ENCODE results near the gene JMY.

Gene JMY

GRCh38 chr5:79225441-79225840 lies 10.5 kb upstream of the JMY start:
- Histone ChIP-seq H3K4me1 (ENCODE audit: insufficient read depth, poor library complexity, severe bottlenecking) (peaks cover 9% of the 10 kb centered on the region), H3K27ac (ENCODE audit: poor library complexity, severe bottlenecking) (no peak overlapping the region), H3K27me3 (ENCODE audit: insufficient read depth, poor library complexity, severe bottlenecking) (no peaks in the 10 kb centered on the region), H3K4me3 (ENCODE audit: severe bottlenecking) (no peak overlapping the region), H3K36me3 (ENCODE audit: low read depth) (no peaks in the 10 kb centered on the region), H3K9me3 (ENCODE audit: severe bottlenecking) (no peaks in the 10 kb centered on the region)
- TF ChIP-seq CTCF (IDR thresholded peaks at IDR 0.05; ENCODE audit: poor library complexity, severe bottlenecking), result no peak
- DNase-seq (ENCODE audit: low spot score) (no peak), ATAC-seq (ENCODE audit: low read depth) (no peak)

GRCh38 chr5:79227484-79228025 lies 8.4 kb upstream of the JMY start:
- no peaks in the 10 kb centered on the region for H3K36me3 ChIP-seq (ENCODE audit: low read depth)
- no peaks in the 10 kb centered on the region for H3K27me3 ChIP-seq (ENCODE audit: insufficient read depth, poor library complexity, severe bottlenecking)
- DNase-seq (ENCODE audit: low spot score) (no peak), ATAC-seq (ENCODE audit: low read depth) (no peak)
- H3K4me3 ChIP-seq (ENCODE audit: severe bottlenecking), result no peak overlapping the region
- H3K27ac ChIP-seq (ENCODE audit: poor library complexity, severe bottlenecking), result no peak overlapping the region
- peaks cover 9% of the 10 kb centered on the region for H3K4me1 ChIP-seq (ENCODE audit: insufficient read depth, poor library complexity, severe bottlenecking)
- no peaks in the 10 kb centered on the region for H3K9me3 ChIP-seq (ENCODE audit: severe bottlenecking)
- no peak for TF ChIP-seq CTCF (IDR thresholded peaks at IDR 0.05; ENCODE audit: poor library complexity, severe bottlenecking)

GRCh38 chr5:79229357-79230174 lies 6.4 kb upstream of the JMY start:
- DNase-seq (ENCODE audit: low spot score) (no peak), ATAC-seq (ENCODE audit: low read depth) (peak; percentile 92)
- Histone ChIP-seq H3K27ac (ENCODE audit: poor library complexity, severe bottlenecking) (peak overlapping the region; percentile 43), H3K4me3 (ENCODE audit: severe bottlenecking) (no peak overlapping the region), H3K9me3 (ENCODE audit: severe bottlenecking) (no peaks in the 10 kb centered on the region), H3K27me3 (ENCODE audit: insufficient read depth, poor library complexity, severe bottlenecking) (no peaks in the 10 kb centered on the region), H3K36me3 (ENCODE audit: low read depth) (no peaks in the 10 kb centered on the region), H3K4me1 (ENCODE audit: insufficient read depth, poor library complexity, severe bottlenecking) (peaks cover 9% of the 10 kb centered on the region)
- no peak for TF ChIP-seq CTCF (IDR thresholded peaks at IDR 0.05; ENCODE audit: poor library complexity, severe bottlenecking)

GRCh38 chr5:79235261-79235633 lies 684 bp upstream of the JMY start:
- Histone ChIP-seq H3K27ac (ENCODE audit: poor library complexity, severe bottlenecking) (peak overlapping the region; percentile 64), H3K27me3 (ENCODE audit: insufficient read depth, poor library complexity, severe bottlenecking) (no peaks in the 10 kb centered on the region), H3K4me3 (ENCODE audit: severe bottlenecking) (peak overlapping the region; percentile 85), H3K9me3 (ENCODE audit: severe bottlenecking) (no peaks in the 10 kb centered on the region), H3K4me1 (ENCODE audit: insufficient read depth, poor library complexity, severe bottlenecking) (peaks cover 3% of the 10 kb centered on the region), H3K36me3 (ENCODE audit: low read depth) (no peaks in the 10 kb centered on the region)
- no peak for DNase-seq (ENCODE audit: low spot score)
- TF ChIP-seq CTCF (IDR thresholded peaks at IDR 0.05; ENCODE audit: poor library complexity, severe bottlenecking), result no peak
- peak; percentile 6; the same call in 2 of the 3 replicates for ATAC-seq (ENCODE audit: low read depth)

All from RWPE2 (cell line).